ENCODE measurements around the gene METTL6.
A peak's percentile ranks its signal among the peaks of the same experiment; 100 is the strongest.
"Not testable (repeated sequence)": the region's sequence is repeated elsewhere in the genome, so short reads cannot be mapped to it uniquely, and the experiment has no call there.

METTL6 gene

DNA sequence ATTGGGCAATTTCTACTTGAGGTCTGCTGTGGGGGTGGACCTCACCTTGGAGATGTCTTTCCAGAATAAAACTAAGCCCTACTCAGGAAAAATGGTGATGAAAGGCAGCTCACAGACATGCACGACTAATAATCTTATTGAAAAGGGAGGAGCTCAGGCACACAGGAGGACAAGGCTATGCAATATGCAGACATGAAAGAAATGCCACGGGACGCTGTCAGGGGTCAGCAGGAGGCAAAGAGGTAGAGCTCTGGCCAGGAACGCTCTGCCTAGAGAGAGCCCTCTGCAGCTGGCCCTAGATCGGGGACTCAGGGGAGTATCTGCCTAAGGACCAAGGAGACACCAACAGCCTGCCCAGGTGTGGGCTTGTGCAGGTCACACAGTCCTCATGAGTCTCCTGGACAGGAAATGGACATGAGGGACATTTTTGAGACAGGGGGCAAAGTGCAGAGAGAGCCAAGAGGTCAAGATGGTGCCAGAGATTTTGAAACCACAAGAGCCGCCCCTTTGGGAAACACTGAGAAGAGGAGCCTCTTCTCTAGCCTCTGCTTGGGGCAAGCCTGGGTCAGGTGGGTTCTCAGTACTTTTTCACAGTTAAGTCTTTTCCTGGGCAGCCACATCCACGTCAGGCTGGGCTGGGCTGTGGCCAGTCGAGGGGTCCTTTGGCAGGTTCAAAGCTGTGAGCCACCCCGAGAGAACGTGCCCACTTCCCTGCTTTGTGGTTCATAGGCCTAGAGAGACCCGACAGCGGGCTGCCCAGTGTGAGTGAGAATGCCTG lies 23.3 kb upstream of the METTL6 start:
- DNase-seq (ENCODE audit: low read depth) = no peak

DNA sequence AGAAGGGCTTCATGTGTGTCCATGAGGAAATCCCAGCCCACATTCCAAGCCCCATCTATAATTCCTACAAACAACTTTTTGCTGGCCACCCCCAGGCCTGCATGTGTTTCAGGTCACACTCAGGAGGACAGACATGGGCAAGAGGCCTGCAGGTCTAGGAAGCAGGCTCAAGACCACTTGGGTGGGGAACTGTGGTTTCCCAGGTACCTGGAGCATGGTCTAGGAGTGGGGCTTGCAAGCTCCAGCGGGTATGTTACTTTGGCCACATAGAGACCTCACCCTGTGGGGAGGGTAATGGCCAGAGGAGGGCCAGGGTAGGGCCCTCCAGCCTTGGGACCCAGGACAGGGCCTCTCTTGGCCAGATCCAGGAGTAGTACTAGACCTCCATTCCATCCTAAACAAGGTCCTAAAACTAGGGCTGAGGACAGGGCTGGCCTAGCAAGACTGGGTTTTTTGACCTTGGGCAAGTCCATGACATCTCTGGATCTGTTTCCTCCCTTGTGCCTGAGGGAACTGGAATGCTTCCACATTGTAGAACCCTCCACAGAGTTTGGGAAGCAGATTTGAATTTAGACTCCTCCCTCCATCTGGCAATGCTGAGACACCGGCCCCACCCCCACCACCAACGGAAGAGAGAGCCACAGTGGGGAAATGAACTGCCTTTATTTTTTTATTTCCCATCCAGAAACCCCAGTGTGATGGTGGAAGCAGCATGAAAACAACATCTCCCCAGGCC lies 22.3 kb upstream of the METTL6 start:
- DNase-seq (ENCODE audit: low read depth) = no peak

DNA sequence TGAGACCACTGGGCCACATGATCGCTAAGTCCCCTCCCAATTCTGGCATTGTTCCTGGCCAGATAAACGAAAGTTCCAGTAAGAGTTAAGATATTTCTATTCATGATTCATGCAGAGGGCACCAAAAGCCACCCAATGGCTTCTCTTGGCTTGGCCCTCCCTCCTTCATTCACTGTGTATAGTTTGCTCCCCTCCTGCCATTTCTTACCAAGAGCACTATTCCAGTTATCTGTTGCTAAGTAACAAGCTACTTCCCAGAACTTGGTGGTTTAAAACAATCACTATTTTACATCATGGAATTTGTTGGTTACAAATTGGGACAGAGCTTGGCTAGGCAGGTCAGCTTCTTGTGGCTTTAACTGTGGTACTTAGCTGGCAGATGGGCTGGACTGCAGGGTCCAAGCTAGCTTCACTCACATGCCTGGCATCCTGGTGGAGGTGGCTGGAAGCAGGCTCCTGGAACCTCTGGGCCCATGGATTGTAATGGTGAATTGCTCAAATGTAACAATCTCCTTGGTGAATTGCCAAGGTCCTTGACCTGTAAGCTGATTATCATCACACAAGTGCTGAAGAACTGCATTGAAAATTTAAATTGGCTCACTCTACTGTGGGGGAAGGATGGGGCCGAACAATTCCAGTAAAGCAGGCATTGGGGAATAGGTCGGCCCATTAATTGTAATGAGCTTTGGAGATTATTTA lies 16.6 kb upstream of the METTL6 start:
- no peak for DNase-seq (ENCODE audit: low read depth)

DNA sequence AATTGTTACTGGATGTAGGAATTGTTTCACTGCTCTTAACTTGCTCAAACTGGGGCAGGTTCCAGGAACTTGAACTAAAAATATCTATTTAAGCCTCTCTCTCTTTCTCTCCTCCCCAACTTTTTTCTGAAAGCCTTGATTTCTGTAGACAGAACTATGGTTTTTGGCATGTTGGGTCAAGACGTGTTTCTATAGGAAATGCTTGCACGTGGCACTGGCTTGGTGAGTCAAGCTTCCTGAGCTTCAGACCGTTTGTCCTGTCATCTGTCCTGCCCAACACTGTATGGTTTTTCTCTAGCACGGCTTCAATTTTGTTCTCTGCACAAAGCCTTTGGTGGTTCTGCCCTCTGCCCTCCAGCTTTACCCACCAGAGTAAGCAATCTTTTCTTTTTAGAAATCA lies 13.5 kb upstream of the METTL6 start:
- no peak for DNase-seq (ENCODE audit: low read depth)

DNA sequence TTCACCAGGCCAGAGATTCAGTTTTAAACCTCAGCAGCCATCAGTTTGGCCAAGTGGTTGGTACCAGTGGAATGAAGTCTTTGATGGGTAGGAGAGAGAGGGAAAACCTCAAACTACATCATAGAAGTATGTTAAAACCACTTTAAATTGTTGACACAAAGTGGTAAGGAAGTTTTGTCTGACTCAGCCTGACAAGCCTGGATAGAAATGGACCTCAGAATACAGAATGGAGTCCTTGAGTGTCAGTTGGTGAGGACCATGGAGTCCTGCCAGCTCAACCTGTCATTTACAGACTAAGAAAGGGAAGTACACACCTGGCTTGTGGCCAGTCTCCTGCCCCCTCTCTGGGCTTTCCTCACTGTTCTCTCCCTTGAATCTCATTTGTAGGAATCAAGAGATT lies 12.1 kb upstream of the METTL6 start:
- DNase-seq (ENCODE audit: low read depth) = no peak

DNA sequence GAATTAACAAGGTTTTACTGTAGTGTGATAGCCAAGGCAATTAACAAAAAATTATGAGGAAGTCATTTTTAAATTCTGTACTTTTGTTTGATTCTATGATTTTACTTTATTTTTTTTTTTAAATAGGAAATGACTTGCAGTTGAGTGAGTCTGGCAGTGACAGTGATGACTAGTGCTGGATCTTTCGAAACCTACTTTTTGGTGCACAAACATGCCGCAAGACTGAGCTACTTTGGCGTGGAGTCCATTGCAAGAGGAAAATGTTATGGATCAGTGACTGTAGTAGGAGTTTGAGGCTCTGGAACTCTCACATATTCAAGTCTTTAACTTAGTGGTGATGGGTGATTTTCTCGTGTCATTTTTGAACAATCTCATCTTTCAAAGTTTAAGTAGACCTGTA lies 11.6 kb upstream of the METTL6 start:
- no peak for DNase-seq (ENCODE audit: low read depth)

DNA sequence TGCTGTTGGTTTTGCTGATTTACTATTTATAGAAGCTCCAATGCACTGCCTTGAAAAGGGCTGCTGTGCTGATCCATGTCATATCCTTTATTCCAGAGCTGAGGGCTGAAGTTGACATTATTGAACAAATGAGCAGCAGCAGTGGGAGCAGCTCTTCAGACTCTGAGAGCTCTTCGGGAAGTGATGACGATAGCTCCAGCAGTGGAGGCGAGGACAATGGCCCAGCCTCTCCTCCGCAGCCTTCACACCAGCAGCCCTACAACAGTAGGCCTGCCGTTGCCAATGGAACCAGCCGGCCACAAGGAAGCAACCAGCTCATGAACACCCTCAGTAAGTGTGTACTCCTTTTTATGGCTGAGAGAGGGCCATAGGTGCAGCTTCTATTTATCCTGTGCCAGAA lies 8.9 kb upstream of the METTL6 start:
- no peak for DNase-seq (ENCODE audit: low read depth)

DNA sequence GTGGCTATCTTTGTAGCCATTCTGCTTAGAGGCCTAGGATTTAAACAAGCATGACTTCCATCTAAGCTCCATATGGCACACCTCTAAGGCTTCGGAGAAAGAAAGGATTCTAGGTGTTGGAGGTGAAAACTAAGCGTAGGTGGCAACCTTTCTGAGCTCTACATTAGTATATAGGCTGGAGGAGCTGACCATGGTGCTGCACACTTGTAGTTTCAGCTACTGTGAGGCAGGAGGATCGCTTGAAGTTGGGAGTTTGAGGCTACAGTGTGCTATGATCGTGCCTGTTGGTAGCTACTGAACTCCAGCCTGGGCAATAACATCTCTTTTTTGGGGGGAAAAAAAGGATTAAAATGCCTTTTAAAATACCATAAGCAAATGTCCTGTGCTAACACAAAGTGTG lies 7.4 kb upstream of the METTL6 start:
- DNase-seq (ENCODE audit: low read depth) = no peak

DNA sequence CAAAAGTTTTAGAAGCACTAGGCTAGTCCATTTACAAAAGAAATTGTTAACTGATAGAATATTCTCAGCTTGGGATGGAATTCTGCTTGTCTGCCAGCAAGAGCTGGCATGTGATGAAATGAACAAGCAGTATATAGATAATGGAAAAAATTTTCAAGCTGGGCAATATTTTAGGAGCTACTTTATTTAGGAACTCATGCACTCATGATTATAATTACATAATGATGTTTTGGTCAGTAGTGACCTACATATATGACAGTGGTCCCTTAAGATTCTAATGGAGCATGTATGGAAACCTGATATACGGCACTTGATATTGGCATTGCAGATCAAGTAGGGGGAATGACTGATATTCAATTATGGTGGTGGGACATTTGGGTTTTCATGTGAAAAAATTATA lies 6.2 kb upstream of the METTL6 start:
- DNase-seq (ENCODE audit: low read depth) = no peak

DNA sequence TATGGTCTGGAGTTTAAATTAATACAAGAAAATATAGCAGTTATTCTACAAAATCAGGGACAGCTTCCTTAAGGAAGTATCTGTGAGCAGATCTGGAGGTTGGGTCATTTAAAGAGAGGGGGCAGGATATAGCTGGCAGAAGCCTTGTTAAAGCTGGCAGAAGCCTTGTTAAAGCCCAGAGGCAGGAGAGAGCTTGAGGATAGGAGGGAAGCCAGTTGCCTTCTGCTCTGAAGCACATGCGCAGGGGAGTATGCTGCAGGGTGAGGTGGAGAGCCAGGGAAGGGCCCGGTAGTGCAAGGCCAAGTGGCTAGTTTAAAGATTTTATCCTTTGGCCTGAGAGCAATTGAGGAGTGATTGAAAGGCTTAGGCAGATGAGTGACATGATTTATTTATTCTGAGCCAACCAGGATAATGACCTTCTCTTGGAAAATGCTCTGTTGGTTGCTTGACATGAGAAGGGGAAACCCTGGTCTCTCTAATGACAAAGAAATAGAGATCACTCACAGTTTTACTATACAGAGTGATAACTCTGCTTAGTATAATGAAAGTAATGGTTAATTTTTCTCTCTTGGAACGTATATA lies 4.0 kb upstream of the METTL6 start:
- DNase-seq (ENCODE audit: low read depth) = no peak

DNA sequence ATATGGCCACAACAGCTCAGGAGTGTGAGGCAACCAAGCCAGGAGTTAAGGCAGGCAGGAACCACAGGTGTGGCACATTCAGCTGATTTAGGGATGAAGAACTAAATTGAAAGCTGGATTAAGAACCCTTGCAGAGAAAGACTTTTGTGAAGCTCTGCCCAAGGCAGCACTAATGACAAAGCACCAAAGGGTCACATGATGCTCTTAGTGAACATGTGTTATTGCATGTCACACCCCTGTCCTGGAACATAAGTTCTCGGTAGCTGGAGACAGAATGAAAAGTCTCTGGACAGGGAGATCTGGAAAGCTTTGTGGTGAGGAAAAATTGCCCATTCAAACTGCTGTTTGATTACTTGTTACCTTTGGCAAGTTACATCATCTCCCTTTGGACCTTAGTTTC lies 3.3 kb upstream of the METTL6 start:
- DNase-seq (ENCODE audit: low read depth) = no peak

DNA sequence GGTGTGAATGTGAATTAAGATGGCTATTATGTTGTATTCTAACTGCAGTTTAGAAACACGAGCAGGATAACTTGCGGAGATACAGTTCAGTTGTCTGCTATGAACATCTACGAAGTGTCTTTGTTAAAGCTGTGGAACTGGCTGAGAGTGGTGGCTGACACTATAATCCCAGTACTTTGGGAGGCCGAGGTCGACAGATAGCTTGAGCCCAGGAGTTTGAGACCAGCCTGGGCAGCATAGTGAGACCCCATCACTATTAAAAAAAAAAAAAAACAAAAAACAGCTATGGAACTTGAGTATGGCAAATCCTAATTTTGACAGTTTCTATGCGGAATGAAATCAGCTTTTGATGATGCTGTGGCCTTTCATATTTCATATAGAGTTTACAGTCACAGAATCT lies 1.7 kb upstream of the METTL6 start:
- DNase-seq (ENCODE audit: low read depth) = no peak

DNA sequence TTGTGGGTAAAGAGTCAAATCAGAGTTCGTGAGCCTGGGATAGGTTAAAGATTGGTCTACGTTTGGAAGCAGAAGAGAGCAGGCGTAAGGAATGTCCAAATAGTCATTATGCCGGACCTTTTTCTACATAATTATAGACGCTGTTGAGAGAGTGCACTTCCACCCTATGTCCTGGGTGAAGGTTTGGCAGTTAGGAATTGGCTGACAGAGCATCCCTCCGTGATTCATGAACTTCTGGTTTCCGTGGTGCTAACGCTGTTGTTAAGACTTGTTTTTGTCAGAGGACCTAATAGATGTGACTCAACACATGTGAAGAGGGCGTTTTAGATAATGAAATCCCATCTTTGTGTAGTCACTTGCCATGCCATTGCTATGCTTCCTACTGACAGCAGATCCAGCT lies 1.2 kb upstream of the METTL6 start:
- peak; percentile 7 for DNase-seq (ENCODE audit: low read depth)

DNA sequence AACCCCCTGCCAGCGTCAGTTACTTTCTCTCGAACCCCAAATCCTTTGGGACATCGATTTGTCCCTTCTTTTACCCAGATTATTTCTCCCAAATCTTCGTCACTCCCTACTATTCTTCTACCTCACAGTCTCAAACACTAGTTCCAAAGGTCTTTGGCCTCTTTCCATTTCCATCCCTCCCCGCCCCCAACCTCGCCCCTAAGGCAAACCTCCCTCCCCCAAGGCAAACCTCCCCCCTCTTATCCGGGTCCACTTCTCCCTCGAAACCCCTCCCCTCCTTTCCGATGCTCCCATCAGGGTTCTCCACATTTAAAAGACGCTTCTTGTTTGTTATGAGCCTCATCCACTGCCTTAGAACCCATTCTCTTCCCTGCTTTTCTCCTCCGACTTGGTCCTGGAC lies 637 bp upstream of the METTL6 start:
- no peak for DNase-seq (ENCODE audit: low read depth)

DNA sequence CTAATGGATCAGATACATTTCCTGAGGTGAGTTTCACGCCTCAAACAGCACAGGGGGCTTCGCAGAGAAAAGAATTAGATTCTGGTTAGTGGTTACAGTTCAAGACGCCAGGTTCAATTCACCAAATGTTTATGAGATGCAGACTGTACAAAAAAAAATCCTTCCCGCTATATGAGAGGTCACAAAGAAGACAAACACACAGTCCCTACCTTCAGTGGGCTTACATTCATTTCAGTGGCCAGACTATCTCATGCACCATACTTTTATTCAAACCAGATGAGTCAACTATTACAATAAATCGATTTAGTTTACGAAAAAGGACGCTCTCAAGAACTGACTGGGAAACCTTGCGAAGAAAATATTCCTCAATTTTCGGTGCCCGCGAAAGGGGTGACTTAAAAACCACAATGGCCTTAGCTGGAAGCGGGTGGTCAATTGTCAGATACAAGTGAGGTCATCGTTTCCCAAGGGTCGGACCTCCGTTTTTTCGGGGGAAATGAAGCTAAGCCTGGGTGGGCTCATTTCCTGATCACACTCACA lies 695 bp downstream of the METTL6 start:
- no peak for DNase-seq (ENCODE audit: low read depth)

DNA sequence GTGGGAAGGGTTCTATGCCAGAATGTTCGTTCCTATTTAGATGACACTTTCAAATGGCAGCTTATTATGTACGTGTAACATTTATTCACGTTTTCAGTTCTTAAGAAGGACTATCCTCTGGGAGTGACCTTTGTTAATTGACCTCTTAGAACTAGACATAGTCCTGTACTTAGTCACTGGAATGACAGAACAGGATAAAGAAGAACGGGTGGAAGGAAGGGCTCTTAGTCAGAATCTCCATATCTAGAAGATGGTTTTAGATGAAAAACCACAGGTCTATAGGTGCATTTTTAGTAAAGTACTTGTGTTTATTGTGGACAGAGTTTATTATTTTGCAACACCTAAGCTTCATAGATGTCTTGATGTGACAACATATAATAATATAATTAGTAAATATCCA lies 6.5 kb downstream of the METTL6 start:
- DNase-seq (ENCODE audit: low read depth) = no peak

DNA sequence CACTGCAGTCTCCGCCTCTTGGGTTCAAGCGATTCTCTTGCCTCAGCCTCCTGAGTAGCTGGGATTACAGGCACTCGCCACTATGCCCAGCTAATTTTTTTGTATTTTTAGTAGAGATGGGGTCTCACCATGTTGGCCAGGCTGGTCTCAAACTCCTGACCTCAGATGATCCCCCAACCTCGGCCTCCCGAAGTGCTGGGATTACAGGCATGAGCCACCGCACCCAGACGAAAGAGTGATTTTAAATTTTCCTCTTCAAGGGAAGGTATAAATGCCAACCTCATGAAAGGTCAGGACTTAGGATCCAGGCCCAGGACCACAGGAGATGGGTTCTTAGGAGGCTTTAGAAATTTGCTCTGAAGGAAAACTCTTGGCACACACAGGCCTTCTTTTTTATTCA lies 16.4 kb downstream of the METTL6 start:
- DNase-seq (ENCODE audit: low read depth) = not testable (repeated sequence)

DNA sequence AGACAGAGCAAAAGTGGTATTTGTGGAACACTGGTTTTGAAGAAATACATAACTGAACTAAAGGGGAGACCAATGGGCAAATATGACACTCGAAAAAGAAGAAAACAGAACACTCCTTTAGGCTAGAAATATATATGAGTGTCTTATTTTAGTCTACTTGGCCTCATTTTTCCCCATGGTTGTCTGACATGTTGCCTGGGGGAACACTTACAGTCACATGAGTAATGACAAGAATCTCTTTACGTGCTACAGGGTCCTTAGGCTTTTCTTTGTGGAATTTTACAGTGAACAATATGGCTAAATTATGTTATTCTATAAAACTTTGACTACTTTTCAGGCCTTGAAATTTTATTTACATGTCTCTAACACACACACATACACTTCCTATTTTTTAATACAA lies 17.6 kb downstream of the METTL6 start:
- no peak for DNase-seq (ENCODE audit: low read depth)

DNA sequence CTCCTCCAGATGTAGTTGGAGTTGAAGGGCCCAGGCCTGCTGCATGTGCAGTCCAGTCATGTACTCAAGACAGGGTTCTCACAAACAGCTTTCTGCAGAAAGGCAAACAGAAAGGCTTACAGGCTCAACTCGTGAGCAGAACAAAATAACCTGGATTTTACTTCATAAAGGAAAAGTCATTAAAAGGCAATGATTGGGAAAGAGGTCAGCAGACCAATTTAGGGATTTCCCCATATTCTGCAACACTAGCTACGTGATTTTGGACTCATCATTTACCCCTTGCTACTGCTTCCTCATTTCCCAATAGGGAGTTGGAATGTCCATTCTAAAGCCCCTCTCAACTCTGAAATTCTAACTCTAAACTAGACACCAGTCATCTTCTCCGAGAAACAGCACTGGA lies 18.1 kb downstream of the METTL6 start:
- no peak for DNase-seq (ENCODE audit: low read depth)

DNA sequence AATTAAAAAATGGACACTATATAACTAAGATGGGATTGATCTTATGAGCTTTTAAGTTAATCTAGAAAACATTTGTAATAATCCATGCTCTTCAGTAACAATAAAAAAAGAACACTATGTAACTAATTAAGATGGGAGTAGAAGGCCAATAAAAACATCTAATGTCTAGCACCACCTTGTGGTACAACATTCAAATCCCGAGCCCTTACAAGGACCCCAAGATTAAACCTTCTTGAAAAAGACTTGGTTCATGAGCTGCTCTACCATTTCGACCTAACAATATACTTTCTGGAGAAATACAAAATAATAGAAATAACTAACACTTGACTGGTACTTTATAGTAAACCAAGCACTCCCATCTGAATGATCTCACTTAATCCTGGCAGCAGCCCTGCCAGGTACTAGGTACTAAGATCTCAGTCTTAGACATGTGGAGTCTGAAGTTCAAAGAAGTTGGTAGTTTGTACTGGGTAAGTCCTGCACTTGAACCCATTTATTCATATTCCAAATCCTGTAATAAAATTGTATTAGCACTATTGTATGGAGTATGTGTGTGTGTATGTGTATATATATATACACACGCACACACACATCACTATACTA lies 21.8 kb downstream of the METTL6 start:
- no peak for DNase-seq (ENCODE audit: low read depth)

DNA sequence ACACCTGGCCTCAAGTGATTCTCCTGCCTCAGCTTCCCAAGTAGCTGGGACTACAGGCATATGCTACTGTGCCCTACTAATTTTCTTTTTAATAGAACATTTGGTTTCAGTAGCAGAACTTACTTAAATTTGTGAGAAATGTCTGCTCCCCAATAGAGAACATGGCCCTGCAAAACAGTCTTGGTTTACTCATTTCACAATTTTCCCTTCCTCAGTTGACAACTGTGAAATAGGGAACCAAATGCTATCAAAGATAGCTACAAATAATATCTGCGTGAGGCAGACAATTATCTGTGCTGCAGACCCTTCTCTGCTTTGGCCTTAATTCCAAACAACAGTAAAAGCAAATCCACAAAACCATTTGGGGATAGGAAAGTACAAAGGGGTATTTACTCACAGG lies 22.6 kb downstream of the METTL6 start:
- no peak for DNase-seq (ENCODE audit: low read depth)

DNA sequence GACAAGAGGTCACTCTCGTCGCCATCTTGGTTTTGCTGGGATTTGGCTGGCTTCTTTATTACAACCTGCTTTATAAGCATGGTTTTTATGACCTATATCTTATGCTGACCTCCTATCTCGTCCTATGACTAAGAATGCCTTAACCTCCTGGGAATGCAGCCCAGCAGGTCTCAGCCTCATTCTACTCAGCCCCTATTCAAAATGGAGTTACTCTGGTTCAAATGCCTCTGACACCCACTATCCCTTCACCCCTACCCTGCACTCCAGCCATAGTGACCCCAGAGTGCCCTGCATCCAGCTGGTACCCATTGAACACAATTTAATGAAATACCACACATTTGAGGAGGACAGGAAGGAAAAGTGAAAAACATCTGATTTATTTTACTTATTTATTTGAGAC lies 23.4 kb downstream of the METTL6 start:
- DNase-seq (ENCODE audit: low read depth) = no peak

Data from activated T-cell treated with anti-CD3 and anti-CD28 coated beads for 48 hours (primary cell).